Liver (tissue), 3 donors: ENCODE measurements around the gene SLC43A3.

ENCODE experiments used
- RAD21 ChIP-seq, 2 donors: IDR thresholded peaks; 2 replicates each; pipeline ENCODE4 v1.6.1; 2016; ENCODE audit warnings: antibody characterized with exemption in 2 of 2, mild to moderate bottlenecking in 2 of 2
- TF ChIP-seq, protein P1 (sequence below): fragments of 150-350 bp; IDR thresholded peaks from 2 replicates; pipeline ENCODE4 v1.5.1; 2017; ENCODE audit warnings: improper control_type of control experiment, low read depth, low read length; ENCODE audit not compliant: missing input control
- TF ChIP-seq, protein P2 (sequence below): IDR thresholded peaks from 2 replicates; pipeline ENCODE4 v1.6.1; 2016; ENCODE audit warnings: antibody characterized with exemption, mild to moderate bottlenecking
- TF ChIP-seq, protein P3 (sequence below): IDR thresholded peaks from 2 replicates; pipeline ENCODE4 v1.6.1; 2016; ENCODE audit warnings: antibody characterized with exemption
- donor health status: healthy.
- donor health status: healthy.

DNA sequence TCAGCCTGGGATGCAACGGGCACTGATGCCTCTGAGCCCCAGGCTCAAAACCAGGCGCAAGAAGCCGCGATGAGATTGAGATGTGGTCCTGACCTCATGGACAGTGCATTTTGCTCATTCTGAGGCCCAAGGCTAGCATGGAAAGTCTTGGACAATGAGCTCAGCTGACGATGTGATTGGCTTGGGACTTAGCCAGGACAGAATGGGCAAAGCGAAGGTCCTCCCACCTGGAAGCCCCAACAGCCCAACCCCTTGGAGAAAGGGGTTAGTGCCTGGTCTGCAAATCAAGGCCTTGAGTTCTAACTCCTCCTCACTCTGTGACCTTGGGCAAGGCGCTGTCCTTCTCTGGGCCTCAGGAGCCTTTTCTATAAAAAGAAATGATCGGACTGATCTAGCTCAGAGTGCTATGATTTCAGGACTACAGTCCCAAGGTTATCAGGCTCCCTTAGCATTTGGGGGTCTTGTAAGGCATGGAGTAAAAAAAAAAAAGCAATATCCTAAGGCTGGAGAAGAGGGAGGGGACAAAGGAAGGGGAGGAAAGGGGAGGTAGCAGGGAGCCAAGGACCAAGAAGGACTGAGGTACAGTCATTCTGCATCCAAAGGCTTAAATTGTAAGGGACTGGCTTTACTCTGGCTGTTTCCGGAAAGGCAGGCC lies 2.7 kb downstream of the SLC43A3 start:
- TF ChIP-seq, protein P1, sequence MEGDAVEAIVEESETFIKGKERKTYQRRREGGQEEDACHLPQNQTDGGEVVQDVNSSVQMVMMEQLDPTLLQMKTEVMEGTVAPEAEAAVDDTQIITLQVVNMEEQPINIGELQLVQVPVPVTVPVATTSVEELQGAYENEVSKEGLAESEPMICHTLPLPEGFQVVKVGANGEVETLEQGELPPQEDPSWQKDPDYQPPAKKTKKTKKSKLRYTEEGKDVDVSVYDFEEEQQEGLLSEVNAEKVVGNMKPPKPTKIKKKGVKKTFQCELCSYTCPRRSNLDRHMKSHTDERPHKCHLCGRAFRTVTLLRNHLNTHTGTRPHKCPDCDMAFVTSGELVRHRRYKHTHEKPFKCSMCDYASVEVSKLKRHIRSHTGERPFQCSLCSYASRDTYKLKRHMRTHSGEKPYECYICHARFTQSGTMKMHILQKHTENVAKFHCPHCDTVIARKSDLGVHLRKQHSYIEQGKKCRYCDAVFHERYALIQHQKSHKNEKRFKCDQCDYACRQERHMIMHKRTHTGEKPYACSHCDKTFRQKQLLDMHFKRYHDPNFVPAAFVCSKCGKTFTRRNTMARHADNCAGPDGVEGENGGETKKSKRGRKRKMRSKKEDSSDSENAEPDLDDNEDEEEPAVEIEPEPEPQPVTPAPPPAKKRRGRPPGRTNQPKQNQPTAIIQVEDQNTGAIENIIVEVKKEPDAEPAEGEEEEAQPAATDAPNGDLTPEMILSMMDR = no peak
- TF ChIP-seq RAD21 (IDR thresholded peaks at IDR 0.05) = no peak
- TF ChIP-seq, protein P2, sequence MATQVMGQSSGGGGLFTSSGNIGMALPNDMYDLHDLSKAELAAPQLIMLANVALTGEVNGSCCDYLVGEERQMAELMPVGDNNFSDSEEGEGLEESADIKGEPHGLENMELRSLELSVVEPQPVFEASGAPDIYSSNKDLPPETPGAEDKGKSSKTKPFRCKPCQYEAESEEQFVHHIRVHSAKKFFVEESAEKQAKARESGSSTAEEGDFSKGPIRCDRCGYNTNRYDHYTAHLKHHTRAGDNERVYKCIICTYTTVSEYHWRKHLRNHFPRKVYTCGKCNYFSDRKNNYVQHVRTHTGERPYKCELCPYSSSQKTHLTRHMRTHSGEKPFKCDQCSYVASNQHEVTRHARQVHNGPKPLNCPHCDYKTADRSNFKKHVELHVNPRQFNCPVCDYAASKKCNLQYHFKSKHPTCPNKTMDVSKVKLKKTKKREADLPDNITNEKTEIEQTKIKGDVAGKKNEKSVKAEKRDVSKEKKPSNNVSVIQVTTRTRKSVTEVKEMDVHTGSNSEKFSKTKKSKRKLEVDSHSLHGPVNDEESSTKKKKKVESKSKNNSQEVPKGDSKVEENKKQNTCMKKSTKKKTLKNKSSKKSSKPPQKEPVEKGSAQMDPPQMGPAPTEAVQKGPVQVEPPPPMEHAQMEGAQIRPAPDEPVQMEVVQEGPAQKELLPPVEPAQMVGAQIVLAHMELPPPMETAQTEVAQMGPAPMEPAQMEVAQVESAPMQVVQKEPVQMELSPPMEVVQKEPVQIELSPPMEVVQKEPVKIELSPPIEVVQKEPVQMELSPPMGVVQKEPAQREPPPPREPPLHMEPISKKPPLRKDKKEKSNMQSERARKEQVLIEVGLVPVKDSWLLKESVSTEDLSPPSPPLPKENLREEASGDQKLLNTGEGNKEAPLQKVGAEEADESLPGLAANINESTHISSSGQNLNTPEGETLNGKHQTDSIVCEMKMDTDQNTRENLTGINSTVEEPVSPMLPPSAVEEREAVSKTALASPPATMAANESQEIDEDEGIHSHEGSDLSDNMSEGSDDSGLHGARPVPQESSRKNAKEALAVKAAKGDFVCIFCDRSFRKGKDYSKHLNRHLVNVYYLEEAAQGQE = no peak
- TF ChIP-seq, protein P3, sequence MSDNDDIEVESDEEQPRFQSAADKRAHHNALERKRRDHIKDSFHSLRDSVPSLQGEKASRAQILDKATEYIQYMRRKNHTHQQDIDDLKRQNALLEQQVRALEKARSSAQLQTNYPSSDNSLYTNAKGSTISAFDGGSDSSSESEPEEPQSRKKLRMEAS = no peak
